ENCODE data around the gene NSG1.
"Not testable (repeated sequence)": the region's sequence is repeated elsewhere in the genome, so short reads cannot be mapped to it uniquely, and the experiment has no call there.

NSG1 gene

DNA sequence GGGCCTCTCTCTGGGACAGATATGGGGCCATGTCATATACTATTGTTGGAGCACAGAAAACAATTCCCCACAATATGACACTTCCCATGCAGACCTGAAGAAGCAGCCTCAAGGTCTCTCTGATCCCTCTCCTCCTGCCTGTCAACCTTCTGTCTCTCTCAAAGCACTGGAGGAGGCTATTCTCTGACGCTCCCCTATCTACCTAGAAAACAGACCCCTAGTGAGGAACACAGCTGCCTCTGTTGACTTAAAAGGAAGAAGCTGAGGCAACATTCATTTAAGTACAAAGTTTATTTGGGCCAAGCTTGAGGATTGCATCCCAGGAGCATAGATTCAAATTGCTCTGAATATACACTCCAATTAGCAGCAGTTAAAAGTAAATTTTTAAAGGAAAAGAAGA lies 39.3 kb upstream of the NSG1 start:
- TF ChIP-seq, protein P1, sequence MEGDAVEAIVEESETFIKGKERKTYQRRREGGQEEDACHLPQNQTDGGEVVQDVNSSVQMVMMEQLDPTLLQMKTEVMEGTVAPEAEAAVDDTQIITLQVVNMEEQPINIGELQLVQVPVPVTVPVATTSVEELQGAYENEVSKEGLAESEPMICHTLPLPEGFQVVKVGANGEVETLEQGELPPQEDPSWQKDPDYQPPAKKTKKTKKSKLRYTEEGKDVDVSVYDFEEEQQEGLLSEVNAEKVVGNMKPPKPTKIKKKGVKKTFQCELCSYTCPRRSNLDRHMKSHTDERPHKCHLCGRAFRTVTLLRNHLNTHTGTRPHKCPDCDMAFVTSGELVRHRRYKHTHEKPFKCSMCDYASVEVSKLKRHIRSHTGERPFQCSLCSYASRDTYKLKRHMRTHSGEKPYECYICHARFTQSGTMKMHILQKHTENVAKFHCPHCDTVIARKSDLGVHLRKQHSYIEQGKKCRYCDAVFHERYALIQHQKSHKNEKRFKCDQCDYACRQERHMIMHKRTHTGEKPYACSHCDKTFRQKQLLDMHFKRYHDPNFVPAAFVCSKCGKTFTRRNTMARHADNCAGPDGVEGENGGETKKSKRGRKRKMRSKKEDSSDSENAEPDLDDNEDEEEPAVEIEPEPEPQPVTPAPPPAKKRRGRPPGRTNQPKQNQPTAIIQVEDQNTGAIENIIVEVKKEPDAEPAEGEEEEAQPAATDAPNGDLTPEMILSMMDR (conservative IDR thresholded peaks at IDR 0.05; ENCODE audit: low read depth, low read length), result no peak
- no peak for DNase-seq (ENCODE audit: low read depth)
- H3K4me3 ChIP-seq (ENCODE audit: low read length), result no peak overlapping the region

DNA sequence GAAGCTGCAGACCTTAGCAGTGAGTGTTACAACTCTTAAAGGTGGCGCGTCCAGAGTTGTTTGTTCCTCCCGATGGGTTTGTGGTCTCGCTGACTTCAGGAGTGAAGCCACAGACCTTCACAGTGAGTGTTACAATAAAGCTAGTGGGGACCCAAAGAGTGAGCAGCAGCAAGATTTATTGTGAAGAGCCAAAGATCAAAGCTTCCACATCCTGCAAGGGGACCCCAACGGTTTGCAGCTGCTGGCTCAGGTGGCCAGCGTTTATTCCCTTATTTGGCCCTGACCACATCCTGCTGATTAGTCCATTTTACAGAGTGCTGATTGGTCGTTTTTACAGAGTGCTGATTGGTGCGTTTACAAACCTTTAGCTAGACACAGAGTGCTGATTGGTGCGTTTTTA lies 38.3 kb upstream of the NSG1 start:
- H3K4me3 ChIP-seq (ENCODE audit: low read length); DNase-seq (ENCODE audit: low read depth): not testable (repeated sequence)

DNA sequence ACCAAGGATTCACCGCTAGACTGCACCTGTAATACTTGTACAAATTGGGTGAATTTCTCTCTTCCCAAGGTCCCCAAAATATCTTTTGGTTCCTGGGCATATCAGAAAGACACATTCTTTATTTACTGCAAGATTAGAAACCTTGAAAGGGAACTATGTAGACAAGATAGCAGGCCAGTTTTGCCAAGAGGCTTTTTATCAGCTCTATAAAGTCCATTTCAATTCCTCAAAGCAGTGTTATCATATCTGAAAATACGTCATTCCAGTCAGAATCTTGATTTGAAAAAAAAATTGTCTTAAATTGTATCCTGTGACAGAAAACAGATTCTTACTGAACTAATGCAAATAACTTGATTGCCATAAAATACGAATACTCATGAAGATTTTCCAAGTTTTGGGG lies 37.0 kb upstream of the NSG1 start:
- no peak for DNase-seq (ENCODE audit: low read depth)

DNA sequence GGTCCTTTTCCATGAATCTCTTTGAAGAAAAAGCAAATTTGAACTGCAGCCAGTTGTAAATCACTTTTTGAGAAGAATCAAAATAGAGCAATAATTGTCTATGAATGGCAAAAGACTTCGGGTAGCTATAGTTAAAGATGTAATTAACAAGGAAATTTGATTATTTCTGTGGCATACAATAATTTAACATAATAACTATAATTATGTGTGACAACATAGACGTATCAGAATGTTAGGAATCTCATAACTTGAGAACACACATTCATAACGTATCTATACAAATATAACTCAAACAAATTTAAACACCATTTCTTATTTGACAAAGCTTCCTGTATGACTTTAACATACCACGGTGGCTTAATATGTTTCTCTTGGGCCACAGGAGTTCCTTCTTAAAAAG lies 36.0 kb upstream of the NSG1 start:
- DNase-seq (ENCODE audit: low read depth), result no peak
- TF ChIP-seq, protein P1 (conservative IDR thresholded peaks at IDR 0.05; ENCODE audit: low read depth, low read length), result no peak
- no peak overlapping the region for H3K4me3 ChIP-seq (ENCODE audit: low read length)

More for the DNA sequence above, 37.0 kb upstream of the NSG1 start:
- TF ChIP-seq, protein P1 (conservative IDR thresholded peaks at IDR 0.05; ENCODE audit: low read depth, low read length), result no peak
- no peak overlapping the region for H3K4me3 ChIP-seq (ENCODE audit: low read length)

DNA sequence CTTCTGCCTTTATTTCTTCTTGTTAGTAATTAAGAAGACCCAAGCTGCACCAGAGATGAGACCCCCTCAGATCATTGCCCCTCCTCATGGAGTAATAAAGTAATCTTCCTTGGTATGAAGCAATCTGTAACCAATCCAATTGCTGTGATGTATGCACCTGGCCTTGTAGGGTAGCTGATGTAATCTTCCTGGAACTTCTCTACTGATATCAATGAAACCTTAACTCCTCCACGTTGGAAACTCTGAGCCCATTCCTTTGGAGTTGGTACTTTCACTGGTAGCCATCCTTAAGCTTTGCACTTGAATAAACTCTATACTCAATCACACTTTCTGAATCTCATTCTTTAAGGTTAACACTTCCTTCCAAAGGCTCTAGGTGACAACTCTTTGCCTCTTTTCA lies 31.6 kb upstream of the NSG1 start:
- no peak for DNase-seq (ENCODE audit: low read depth)
- no peak overlapping the region for H3K4me3 ChIP-seq (ENCODE audit: low read length)
- TF ChIP-seq, protein P1 (conservative IDR thresholded peaks at IDR 0.05; ENCODE audit: low read depth, low read length), result no peak

DNA sequence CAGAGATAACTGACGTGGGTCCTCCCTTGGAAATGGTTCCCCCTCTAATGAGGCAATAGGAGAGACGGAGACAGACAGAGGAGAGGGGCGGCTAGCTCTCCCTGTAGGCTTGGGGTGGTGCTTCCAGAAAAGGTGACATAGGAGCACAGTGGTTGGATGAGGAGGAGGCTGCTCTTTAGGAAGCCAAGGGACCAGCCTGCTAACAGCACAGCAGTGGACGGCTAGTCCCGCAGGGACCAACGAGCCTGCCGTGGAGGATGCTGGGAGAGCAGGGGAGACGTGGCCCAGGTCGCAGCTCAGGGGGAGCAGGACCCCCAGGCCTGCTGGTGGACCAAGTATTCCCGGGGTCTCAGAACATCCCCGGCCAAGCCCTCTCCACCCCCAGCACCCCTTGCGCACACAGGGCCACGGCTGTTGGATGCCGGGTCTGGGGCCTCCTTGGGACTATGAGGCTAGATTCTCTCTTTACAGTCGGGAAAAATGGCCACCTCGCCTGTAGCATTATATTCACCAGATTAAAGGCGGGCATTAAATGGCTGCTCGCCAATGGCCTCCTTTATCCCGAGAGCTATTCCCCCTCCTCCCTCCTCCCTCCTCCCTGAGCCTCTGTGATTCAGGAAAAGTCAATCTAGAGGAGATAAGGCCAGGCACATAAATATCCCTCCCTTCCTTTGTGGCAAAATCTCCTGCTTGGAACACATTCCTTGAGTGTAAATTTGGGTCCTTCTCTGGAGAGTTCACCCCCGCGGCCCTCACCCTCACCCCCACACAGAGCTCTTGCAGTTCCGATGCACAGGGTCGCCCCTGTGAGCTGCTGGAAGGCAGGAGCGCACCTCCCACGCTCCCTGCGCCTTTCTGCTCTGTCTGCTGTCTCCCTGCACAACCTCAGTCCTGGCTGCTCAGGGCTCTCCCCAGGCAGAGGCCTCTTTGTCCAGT lies 30.5 kb upstream of the NSG1 start:
- no peak for DNase-seq (ENCODE audit: low read depth)
- TF ChIP-seq, protein P1 (conservative IDR thresholded peaks at IDR 0.05; ENCODE audit: low read depth, low read length), result no peak

DNA sequence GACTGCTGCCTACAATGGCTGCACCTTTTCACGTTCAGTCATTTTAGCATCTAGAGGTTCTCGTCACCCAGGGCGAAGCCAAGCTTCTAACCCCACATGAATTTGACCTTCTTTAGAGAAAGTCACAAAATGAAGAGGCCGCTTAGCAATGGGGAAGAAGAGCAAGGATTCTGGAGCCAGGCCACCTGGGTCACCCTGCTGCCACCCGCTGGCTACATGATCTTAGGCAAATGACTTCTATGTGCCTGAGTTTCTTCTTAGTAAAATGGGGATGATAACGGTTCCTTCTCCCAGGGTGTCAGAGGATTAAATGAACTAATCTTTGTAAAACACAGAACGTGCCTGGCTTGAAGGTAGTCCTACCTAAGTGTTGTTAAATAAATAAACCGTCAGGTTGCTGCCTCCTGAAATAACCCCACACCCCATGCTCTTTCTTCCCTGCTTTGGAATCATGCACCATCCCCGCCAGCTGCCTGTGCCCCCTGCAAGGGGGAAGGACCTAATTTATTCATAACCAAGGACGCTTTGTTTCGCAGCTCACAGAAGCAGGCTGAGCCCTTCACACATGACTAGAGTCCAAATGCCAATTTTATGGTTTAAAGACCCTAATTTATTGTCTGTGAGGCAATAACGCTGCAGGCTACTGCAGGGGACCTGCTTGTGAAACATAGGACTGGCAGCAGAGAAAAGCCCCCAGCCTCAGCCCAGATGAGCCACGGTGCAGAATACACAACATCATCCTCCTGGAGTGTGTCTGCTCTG lies 28.6 kb upstream of the NSG1 start:
- TF ChIP-seq, protein P1 (conservative IDR thresholded peaks at IDR 0.05; ENCODE audit: low read depth, low read length), result no peak
- H3K4me3 ChIP-seq (ENCODE audit: low read length), result no peak overlapping the region
- DNase-seq (ENCODE audit: low read depth), result no peak

More for the DNA sequence above, 30.5 kb upstream of the NSG1 start:
- no peak overlapping the region for H3K4me3 ChIP-seq (ENCODE audit: low read length)

Measured in retinal pigment epithelial cell (primary cell).